ENCODE measurements around the gene ZNF804A. TPM values are rescaled to one million over a fixed set of nuclear protein-coding genes. Genes with fewer than 3 reads are reported as not detected.

The ZNF804A gene
- total RNA-seq, 4 donors from 2014 or later = 0.27 to 7.9 (median 1.4) TPM; not detected in 1

DNA sequence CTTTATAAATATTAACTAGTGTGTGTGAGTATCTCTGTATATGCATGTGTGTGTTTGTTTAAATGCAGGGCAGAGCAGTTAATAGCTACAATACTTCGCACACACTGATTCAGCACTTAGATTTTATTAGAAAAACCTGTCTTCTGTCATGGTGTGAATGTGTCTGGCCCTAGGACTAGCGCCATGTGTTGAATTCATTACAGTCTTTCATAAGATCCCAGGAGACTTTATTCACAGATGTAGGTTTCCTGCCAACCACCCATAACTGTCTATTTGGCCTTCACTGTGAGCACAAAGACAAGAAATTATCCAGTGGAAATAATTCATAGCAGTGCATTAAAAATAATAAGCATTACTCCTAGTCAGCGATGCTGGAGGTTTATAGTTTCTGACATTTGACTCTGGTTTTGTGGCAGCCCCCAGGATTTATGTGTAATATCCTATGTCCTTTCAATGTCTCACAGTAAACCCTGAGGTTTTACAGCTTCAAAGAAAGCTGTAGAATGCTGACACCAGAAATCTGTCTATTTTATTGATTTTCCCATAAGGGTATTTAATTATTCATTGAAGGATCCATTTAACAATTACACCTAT lies 93.9 kb downstream of the ZNF804A start:
- Histone ChIP-seq H3K9me3 (no peaks in the 10 kb centered on the region), H3K4me3 (no peak overlapping the region), H3K36me3 (no peaks in the 10 kb centered on the region), H3K27ac (no peak overlapping the region), H3K4me1 (no peaks in the 10 kb centered on the region), H3K27me3 (no peaks in the 10 kb centered on the region)
- intact Hi-C loops (cut with DNase I; ENCODE audit: low total_unique reads) = no loop called here
- TF ChIP-seq POLR2A (IDR thresholded peaks at IDR 0.05) = no peak
- TF ChIP-seq, protein P1, sequence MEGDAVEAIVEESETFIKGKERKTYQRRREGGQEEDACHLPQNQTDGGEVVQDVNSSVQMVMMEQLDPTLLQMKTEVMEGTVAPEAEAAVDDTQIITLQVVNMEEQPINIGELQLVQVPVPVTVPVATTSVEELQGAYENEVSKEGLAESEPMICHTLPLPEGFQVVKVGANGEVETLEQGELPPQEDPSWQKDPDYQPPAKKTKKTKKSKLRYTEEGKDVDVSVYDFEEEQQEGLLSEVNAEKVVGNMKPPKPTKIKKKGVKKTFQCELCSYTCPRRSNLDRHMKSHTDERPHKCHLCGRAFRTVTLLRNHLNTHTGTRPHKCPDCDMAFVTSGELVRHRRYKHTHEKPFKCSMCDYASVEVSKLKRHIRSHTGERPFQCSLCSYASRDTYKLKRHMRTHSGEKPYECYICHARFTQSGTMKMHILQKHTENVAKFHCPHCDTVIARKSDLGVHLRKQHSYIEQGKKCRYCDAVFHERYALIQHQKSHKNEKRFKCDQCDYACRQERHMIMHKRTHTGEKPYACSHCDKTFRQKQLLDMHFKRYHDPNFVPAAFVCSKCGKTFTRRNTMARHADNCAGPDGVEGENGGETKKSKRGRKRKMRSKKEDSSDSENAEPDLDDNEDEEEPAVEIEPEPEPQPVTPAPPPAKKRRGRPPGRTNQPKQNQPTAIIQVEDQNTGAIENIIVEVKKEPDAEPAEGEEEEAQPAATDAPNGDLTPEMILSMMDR (IDR thresholded peaks at IDR 0.05) = no peak
- DNase-seq = no peak

DNA sequence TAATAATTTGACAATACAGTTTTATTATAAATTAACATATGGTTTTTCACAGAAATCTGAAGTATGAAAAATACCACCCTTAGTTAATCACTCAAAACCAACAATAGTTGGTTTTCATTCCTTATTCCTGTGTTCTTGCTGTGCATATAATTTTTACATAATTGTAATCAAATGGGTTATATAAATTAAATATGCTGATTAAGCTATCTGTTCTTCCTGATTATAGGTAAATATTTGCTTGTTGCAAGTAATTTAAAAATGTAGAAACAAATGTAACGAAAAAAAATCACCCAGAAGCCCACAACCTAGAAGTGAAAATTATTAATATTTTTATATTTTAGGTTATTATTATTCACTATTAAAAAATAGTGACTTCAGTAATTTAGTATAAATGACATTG lies 98.3 kb downstream of the ZNF804A start:
- DNase-seq = no peak
- Histone ChIP-seq H3K36me3 (no peaks in the 10 kb centered on the region), H3K27ac (no peak overlapping the region), H3K4me3 (no peak overlapping the region), H3K4me1 (no peaks in the 10 kb centered on the region), H3K27me3 (no peaks in the 10 kb centered on the region), H3K9me3 (no peaks in the 10 kb centered on the region)
- TF ChIP-seq POLR2A (IDR thresholded peaks at IDR 0.05) = no peak
- TF ChIP-seq, protein P1 (IDR thresholded peaks at IDR 0.05) = no peak
- intact Hi-C loops (cut with DNase I; ENCODE audit: low total_unique reads) = no loop called here

DNA sequence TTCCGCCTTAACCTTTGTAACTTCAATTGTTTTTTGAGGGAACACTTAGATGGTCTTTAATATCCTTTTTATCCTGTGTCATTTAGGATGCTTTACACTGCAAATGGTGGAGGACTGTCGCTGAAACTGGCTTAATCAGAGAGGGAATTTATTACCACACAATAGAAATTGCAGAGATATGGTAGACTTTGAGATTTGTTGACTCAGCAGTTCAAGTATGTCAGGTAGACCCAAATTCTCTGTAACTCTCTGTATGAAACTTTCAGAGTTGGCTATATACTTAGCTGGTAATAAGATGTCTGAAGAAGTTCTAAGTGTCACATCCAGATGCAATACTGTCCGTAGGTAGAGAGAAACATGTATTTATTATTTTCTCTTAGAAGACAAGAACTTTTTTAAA lies 100.1 kb downstream of the ZNF804A start:
- intact Hi-C loops (cut with DNase I; ENCODE audit: low total_unique reads) = no loop called here
- Histone ChIP-seq H3K27ac (no peak overlapping the region), H3K4me3 (no peak overlapping the region), H3K36me3 (no peaks in the 10 kb centered on the region), H3K4me1 (no peaks in the 10 kb centered on the region), H3K9me3 (no peaks in the 10 kb centered on the region), H3K27me3 (no peaks in the 10 kb centered on the region)
- DNase-seq = no peak
- no peak for TF ChIP-seq POLR2A (IDR thresholded peaks at IDR 0.05)
- TF ChIP-seq, protein P1 (IDR thresholded peaks at IDR 0.05) = no peak

DNA sequence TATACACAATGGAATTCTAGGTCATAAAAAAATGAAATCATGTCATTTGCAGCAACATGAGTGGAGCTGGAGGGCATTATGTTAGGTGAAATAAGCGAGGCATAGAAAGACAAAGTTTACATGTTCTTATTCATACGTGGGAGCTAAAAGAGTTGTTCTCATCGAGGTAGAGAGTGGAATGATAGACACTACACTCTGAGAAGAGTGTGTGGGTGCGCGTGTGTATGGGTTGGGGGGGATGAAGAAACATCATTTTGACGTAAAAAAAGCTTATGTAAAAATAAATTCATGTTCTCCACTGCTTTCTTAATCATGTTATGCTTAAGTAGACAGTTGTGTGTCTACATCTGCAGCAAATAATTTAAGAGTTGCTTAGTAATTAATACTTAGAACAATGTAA lies 123.6 kb downstream of the ZNF804A start:
- intact Hi-C loops (cut with DNase I; ENCODE audit: low total_unique reads) = no loop called here
- no peak overlapping the region for H3K27ac ChIP-seq

DNA sequence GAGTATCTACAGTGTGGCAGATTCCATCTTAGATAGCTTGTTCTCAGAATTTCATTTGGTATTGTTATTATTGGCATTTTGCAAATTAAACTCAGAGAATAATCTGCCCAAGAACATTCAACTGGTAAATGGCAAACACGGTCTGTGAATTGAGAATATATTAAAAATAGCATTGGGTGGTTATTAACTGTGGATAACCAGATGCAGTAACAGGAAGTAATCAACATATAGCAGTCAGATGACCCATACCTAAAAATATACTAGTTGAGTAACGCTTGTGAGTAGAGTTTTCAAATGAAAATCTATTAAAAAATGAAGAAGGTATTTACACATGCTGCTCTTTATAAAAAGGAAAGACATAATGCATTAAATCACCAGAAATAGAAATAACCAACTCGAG lies 129.5 kb downstream of the ZNF804A start:
- DNase-seq = no peak
- no peaks in the 10 kb centered on the region for H3K9me3 ChIP-seq
- no peak overlapping the region for H3K27ac ChIP-seq
- H3K4me3 ChIP-seq = no peak overlapping the region
- intact Hi-C loops (cut with DNase I; ENCODE audit: low total_unique reads) = no loop called here
- no peak for TF ChIP-seq POLR2A (IDR thresholded peaks at IDR 0.05)
- TF ChIP-seq, protein P1 (IDR thresholded peaks at IDR 0.05) = no peak
- H3K4me1 ChIP-seq = no peaks in the 10 kb centered on the region
- H3K27me3 ChIP-seq = no peaks in the 10 kb centered on the region
- no peaks in the 10 kb centered on the region for H3K36me3 ChIP-seq

More for the DNA sequence above, 123.6 kb downstream of the ZNF804A start:
- Histone ChIP-seq H3K9me3 (no peaks in the 10 kb centered on the region), H3K4me1 (no peaks in the 10 kb centered on the region), H3K36me3 (no peaks in the 10 kb centered on the region), H3K27me3 (no peaks in the 10 kb centered on the region), H3K4me3 (no peak overlapping the region)
- TF ChIP-seq, protein P1 (IDR thresholded peaks at IDR 0.05) = no peak
- no peak for TF ChIP-seq POLR2A (IDR thresholded peaks at IDR 0.05)
- no peak for DNase-seq

Measured in uterus (tissue), 4 donors.